Breast epithelium (tissue), 3 donors: ENCODE results near the gene ZCCHC9.

Experiments used
- POLR2A ChIP-seq: fragments of 450-650 bp; IDR thresholded peaks from one replicate; pipeline ENCODE4 v1.6.1; 2016; ENCODE audit warnings: antibody characterized with exemption, mild to moderate bottlenecking, moderate library complexity
- POLR2AphosphoS5 ChIP-seq, 3 donors: sonication (generic); formaldehyde crosslinking; IDR thresholded peaks; one replicate each; pipeline ENCODE4 v1.6.1; 2017; ENCODE audit warnings: antibody characterized with exemption in 3 of 3
- TF ChIP-seq, protein P1 (sequence below), 3 donors: fragments of 450-650 bp; IDR thresholded peaks; one replicate each; pipeline ENCODE4 v1.5.1; 2016 to 2017; ENCODE audit warnings: antibody characterized with exemption in 3 of 3, mild to moderate bottlenecking in 3 of 3, moderate library complexity in 3 of 3

DNA sequence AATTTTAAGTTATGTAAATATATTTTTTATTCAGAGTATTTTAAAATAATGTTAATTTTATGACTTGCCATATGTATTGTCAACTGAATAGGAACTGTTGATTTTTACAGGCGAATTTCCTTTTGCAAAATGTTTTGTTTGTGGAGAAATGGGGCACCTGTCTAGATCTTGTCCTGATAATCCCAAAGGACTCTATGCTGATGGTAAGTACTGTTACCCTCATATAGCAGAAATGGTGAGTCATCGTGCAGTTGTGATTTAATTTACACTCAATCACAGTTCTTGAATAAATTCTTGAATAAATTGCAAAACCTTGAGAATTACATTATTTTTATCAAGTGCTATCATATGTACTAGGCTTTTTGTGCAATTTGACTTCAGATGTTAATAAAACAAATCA lies 7.4 kb downstream of the ZCCHC9 start:
- TF ChIP-seq, protein P1, sequence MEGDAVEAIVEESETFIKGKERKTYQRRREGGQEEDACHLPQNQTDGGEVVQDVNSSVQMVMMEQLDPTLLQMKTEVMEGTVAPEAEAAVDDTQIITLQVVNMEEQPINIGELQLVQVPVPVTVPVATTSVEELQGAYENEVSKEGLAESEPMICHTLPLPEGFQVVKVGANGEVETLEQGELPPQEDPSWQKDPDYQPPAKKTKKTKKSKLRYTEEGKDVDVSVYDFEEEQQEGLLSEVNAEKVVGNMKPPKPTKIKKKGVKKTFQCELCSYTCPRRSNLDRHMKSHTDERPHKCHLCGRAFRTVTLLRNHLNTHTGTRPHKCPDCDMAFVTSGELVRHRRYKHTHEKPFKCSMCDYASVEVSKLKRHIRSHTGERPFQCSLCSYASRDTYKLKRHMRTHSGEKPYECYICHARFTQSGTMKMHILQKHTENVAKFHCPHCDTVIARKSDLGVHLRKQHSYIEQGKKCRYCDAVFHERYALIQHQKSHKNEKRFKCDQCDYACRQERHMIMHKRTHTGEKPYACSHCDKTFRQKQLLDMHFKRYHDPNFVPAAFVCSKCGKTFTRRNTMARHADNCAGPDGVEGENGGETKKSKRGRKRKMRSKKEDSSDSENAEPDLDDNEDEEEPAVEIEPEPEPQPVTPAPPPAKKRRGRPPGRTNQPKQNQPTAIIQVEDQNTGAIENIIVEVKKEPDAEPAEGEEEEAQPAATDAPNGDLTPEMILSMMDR (IDR thresholded peaks at IDR 0.05): no peak
- no peak for TF ChIP-seq POLR2A
- TF ChIP-seq POLR2AphosphoS5 (IDR thresholded peaks at IDR 0.05): no peak
